Measurements from ENCODE around the gene ZNF17. TPM values are rescaled to one million over a fixed set of nuclear protein-coding genes. Genes with fewer than 3 reads are reported as not detected.
A peak's percentile ranks its signal among the peaks of the same experiment; 100 is the strongest.

Gene ZNF17
- total and polyA plus RNA-seq, 2 donors (not counting 1 experiment from before 2014, with no cell fraction given), result 9.9 to 25.8 TPM

GRCh38 chr19:57465680-57466381 lies 54.9 kb downstream of the ZNF17 start:
- TF ChIP-seq CTCF (IDR thresholded peaks at IDR 0.05) (peak; percentile 36), EZH2 (IDR thresholded peaks at IDR 0.05; ENCODE audit: borderline replicate concordance, insufficient read depth, low read depth, low read length, poor library complexity, severe bottlenecking) (no peak)
- Histone ChIP-seq H3K4me3 (ENCODE audit: control extremely low read depth in 1 of 5, extremely low read depth in 1 of 5, insufficient read depth in 1 of 5, low read depth in 2 of 5, low read length in 4 of 5) (no peak overlapping the region), H3K4me1 (ENCODE audit: control insufficient read depth in 2 of 2, insufficient read depth in 2 of 2, low read length in 2 of 2) (no peaks in the 10 kb centered on the region), H3K36me3 (replicated peaks in 1 of 2; ENCODE audit: control extremely low read depth in 1 of 2, control insufficient read depth in 1 of 2, extremely low read depth in 1 of 2, insufficient read depth in 2 of 2, low read length in 1 of 2) (peaks cover 0 to 3% of the 10 kb centered on the region in 2 experiments), H3K27ac (ENCODE audit: low read length in 2 of 2) (no peak overlapping the region), H3K9me3 (ENCODE audit: control extremely low read depth in 1 of 3, control insufficient read depth in 2 of 3, insufficient read depth in 1 of 3, low read length in 2 of 3) (peaks cover 10 to 44% (median 26%) of the 10 kb centered on the region in 3 donors), H3K9ac (ENCODE audit: low read length) (no peak overlapping the region), H4K20me1 (ENCODE audit: control insufficient read depth, insufficient read depth, low read length, poor library complexity, severe bottlenecking) (no peaks in the 10 kb centered on the region), H3K79me2 (ENCODE audit: control insufficient read depth, insufficient read depth, low read length) (peaks cover 16% of the 10 kb centered on the region), H2AFZ (ENCODE audit: insufficient read depth, low read depth, low read length, poor library complexity, severe bottlenecking) (no peak overlapping the region), H3K27me3 (replicated peaks in 1 of 4; ENCODE audit: control extremely low read depth in 1 of 4, control insufficient read depth in 3 of 4, insufficient read depth in 4 of 4, low read length in 3 of 4) (no peaks in the 10 kb centered on the region), H3K4me2 (replicated peaks; ENCODE audit: low read depth, low read length, poor library complexity, severe bottlenecking) (no peak overlapping the region)
- intact Hi-C loops (cut with micrococcal nuclease), result no loop called here
- CTCF ChIA-PET, result interaction anchor here (1.1 to 1.2 kb wide), 2 partner anchors 14 to 688 kb away, joined by 3 to 4 read pairs; no protein-coding TSS in a partner anchor
- Mint-ChIP-seq H3K9me3 (ENCODE audit: insufficient read depth) (peaks cover 10% of the 10 kb centered on the region), H3K27ac (no peak overlapping the region), H3K27me3 (no peaks in the 10 kb centered on the region), H3K4me3 (no peak overlapping the region), H3K4me1 (no peaks in the 10 kb centered on the region)
- POLR2A ChIA-PET, result no interaction called here
- 91% methylated on average over 4 of the region's 5 CpGs for WGBS (ENCODE audit: insufficient coverage)
- no peak for ATAC-seq (ENCODE audit: low read depth)
- peak; percentile 40 for DNase-seq

GRCh38 chr19:57466489-57466888 lies 55.5 kb downstream of the ZNF17 start:
- Mint-ChIP-seq H3K27me3 (no peaks in the 10 kb centered on the region), H3K27ac (no peak overlapping the region), H3K9me3 (ENCODE audit: insufficient read depth) (peaks cover 13% of the 10 kb centered on the region), H3K4me3 (no peak overlapping the region), H3K4me1 (no peaks in the 10 kb centered on the region)
- TF ChIP-seq EZH2 (IDR thresholded peaks at IDR 0.05; ENCODE audit: borderline replicate concordance, insufficient read depth, low read depth, low read length, poor library complexity, severe bottlenecking) (no peak), CTCF (IDR thresholded peaks at IDR 0.05) (no peak)
- DNase-seq (no peak), ATAC-seq (ENCODE audit: low read depth) (no peak)
- POLR2A ChIA-PET, result no interaction called here
- Histone ChIP-seq H3K36me3 (replicated peaks in 1 of 2; ENCODE audit: control extremely low read depth in 1 of 2, control insufficient read depth in 1 of 2, extremely low read depth in 1 of 2, insufficient read depth in 2 of 2, low read length in 1 of 2) (peaks cover 0 to 3% of the 10 kb centered on the region in 2 experiments), H2AFZ (ENCODE audit: insufficient read depth, low read depth, low read length, poor library complexity, severe bottlenecking) (no peak overlapping the region), H3K4me1 (ENCODE audit: control insufficient read depth in 2 of 2, insufficient read depth in 2 of 2, low read length in 2 of 2) (no peaks in the 10 kb centered on the region), H3K4me2 (replicated peaks; ENCODE audit: low read depth, low read length, poor library complexity, severe bottlenecking) (no peak overlapping the region), H3K27me3 (replicated peaks in 1 of 4; ENCODE audit: control extremely low read depth in 1 of 4, control insufficient read depth in 3 of 4, insufficient read depth in 4 of 4, low read length in 3 of 4) (no peaks in the 10 kb centered on the region), H3K9ac (ENCODE audit: low read length) (no peak overlapping the region), H4K20me1 (ENCODE audit: control insufficient read depth, insufficient read depth, low read length, poor library complexity, severe bottlenecking) (no peaks in the 10 kb centered on the region), H3K27ac (ENCODE audit: low read length in 2 of 2) (no peak overlapping the region), H3K79me2 (ENCODE audit: control insufficient read depth, insufficient read depth, low read length) (peaks cover 16% of the 10 kb centered on the region), H3K9me3 (ENCODE audit: control extremely low read depth in 1 of 3, control insufficient read depth in 2 of 3, insufficient read depth in 1 of 3, low read length in 2 of 3) (peaks cover 12 to 51% (median 26%) of the 10 kb centered on the region in 3 donors), H3K4me3 (ENCODE audit: control extremely low read depth in 1 of 5, extremely low read depth in 1 of 5, insufficient read depth in 1 of 5, low read depth in 2 of 5, low read length in 4 of 5) (no peak overlapping the region)
- CTCF ChIA-PET, result interaction anchor here (0.6 to 1.2 kb wide), 3 partner anchors 13 to 1030 kb away, joined by 3 to 4 read pairs (median 4); no protein-coding TSS in a partner anchor
- 97% methylated on average over 3 of the region's 5 CpGs for WGBS (ENCODE audit: insufficient coverage)
- intact Hi-C loops (cut with micrococcal nuclease), result no loop called here
